ENCODE data around the gene AGAP3.

Gene AGAP3

DNA sequence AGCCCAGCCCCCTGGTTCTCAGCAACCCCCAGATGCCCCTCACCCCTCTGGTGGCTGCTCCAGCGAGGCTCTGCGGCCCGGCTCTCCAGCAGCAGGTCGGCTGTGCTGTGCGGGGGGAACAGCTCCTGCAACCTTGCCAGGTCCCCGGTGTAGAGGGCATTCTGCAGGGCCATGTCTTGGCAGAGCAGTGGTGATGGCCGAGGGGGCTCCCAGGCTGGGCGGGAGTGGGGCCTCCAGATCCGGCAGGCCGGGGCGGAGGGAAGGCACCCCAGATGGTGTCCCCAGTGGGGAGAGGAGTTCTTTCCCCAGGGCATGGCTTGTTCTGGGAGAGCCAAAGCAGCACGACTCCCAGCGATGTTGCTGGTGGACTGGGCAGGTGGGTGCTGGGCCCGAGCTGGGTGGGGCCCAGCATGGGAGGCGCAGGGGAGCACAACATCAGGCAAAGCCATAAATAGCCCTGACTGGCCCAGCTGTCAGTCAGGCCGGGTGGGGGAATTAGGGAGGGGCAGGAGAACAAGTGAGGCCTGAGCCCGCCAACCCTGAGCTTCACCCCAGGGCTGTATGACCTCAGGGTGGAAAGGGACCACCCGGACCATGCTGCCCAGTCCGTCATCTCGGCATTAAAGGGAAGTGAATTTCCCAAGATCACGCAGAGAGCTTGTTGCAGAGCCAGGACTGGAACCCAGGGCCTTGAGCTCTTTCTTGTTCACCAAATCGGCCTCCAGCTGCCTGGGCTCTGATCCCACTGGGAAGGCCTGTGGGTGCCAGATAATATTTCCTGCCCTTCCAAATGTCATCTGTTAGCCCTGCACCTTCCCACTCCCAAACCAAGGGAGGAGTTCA, 101.4 kb downstream of the AGAP3 start:
- DNase-seq (ENCODE audit: low read depth) = no peak

DNA sequence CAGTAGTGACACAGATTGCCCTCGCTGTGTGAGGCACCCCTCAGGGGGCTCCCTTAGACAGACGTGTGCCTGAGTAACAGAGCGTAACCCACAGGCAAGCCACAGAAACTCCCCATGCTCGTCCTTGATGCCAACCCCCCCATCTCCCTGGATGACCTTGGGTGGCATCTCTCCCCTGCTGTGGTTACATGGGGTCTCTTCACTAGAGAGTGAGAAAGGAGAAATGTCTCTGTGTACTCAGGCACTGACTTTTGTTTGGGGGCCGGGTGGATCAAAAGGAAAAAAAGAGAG, 101.9 kb downstream of the AGAP3 start:
- DNase-seq (ENCODE audit: low read depth) = no peak

DNA sequence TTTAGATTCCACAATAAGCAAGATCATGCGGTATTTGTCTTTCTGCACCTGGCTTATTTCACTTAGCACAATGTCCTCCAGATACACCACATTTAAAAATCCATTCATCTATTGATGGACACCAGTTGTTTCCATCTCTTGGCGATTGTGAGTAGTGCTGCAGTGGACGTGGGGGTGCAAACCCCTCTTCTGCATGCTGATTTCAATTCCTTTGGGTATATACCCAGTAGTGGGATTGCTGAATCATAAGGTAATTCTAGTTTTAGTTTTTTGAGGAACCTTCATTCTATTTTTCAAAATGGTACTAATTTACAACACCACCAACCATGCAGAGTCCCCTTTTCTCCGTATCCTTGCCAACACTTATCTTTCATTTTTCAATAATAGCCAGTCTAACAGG, 102.8 kb downstream of the AGAP3 start:
- no peak for DNase-seq (ENCODE audit: low read depth)

DNA sequence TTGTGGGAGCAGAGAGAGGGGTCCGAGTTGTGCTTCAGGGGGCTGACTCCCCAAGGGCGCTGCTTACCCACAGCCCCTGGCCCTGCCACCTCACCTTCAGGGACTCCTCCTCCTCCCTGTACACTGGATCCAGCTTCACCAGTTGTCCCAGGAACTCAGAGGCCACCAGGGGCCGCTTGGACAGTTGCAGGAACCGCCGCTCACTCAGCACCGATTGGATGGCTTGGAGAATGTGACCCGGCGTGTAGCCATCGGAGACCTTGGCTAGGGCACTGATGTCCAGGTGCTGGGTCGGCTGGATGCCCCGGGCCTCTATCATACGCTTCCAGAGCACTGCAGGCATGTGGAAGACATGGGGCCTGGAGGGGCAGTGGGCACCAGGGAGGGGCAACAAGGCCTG, 105.3 kb downstream of the AGAP3 start:
- no peak for DNase-seq (ENCODE audit: low read depth)

DNA sequence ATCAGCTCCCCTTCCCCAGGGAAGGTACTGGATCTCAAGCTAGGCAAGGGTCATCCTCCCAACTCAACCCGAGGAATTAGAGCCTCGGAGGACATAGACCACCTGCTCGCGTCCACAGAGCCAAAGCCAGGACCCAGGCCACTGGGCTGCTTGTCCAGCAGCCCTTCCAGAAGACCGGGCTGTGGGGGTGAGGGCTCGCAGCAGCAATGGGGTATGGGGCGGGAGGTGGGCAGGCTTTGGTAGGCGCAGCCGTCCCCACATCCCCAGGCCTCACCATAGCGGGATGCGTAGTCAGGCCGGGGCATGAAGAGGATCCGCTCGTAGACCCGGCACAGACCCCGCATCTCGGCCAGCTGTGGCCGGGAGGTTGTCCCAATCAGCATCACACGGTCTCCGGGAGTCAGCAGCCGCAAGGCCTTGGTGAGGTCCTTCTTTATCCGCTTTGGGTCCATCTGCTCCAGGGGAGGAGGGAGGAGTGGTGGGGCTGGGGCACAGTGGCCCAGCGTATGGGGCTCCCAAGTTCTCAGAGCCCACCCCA, 105.8 kb downstream of the AGAP3 start:
- DNase-seq (ENCODE audit: low read depth) = no peak

DNA sequence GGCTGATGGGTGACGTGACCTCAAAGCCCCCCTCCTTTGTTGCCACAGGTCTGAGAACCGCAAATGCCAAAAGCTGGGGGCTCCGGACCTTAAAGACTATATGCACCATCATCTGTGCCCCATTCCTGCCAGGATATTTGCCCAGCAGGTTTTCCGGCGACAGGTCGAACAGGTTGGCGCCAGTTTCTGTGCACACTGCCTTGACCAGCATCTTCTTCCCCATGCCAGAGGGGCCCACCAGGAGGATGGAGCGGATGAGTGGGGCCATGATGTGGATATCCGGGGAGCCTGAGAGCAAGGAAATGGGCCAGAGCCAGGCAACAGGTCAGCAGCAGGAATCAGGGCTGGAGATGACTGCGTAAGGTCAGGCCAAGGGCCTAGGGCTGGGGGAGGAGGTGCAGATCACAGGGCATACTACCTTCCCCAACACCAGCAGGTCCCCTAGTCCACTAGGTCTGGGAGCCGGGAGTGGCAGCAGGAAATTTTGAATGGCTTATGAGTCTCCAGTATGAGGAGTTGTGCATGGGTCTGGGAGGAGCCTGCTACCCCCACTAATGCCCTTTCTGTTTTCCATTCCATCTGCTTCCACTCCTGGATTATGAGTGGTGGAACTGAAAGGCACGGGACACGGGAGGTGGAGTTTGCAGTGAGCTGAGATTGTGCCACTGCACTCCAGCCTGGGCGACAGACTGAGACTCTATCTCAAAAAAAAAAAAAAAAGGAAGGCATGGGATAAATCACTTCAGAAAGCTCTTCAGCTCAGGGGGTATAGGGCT, 107.1 kb downstream of the AGAP3 start:
- DNase-seq (ENCODE audit: low read depth) = no peak
